Posterior vena cava (tissue), 2 donors: ENCODE results near the gene ANKRD28. TPM values are rescaled to one million over a fixed set of nuclear protein-coding genes. Genes with fewer than 3 reads are reported as not detected.

Source experiments
- DNase-seq: peaks from one replicate; pipeline ENCODE4 v3.0.0-alpha.2; 2020; ENCODE audit warnings: low spot score
- intact Hi-C, 2 donors: fragments of 100-400 bp; cut with DNase I; formaldehyde crosslinking; loops; one replicate each; pipeline versions ENCODE4 v1.14.1 to v1.14.2; 2022 to 2023
- total RNA-seq, 2 donors: library from RNA; stranded (reverse); fragmentation: NEBNext Ultra II Directional; extraction: Animal tissue kit (Norgen Biotek cat#: 25700); gene quantifications; one replicate each; pipeline ENCODE4 v1.2.1, GENCODE V29; 2021
- donor health status: DM: yes; HTN: yes; CAD: no.
- donor health status: DM: yes; HTN: yes; CAD: no.

Gene ANKRD28
- total RNA-seq, 2 donors from 2014 or later = 40.9 to 45.0 TPM

- intact Hi-C loops = no loop called here
- no peak for DNase-seq
Observed at GRCh38 chr3:15690748-15691147, 107.0 kb downstream of the ANKRD28 start.

GRCh38 chr3:15690230-15690629 lies 107.5 kb downstream of the ANKRD28 start:
- intact Hi-C loops = no loop called here
- DNase-seq = no peak

- intact Hi-C loops = no loop called here
- DNase-seq = no peak
Observed at GRCh38 chr3:15685927-15686326, 111.9 kb downstream of the ANKRD28 start.

- no peak for DNase-seq
- intact Hi-C loops = no loop called here
Observed at GRCh38 chr3:15683253-15683652, 114.5 kb downstream of the ANKRD28 start.

GRCh38 chr3:15682561-15683185 lies 115.1 kb downstream of the ANKRD28 start:
- intact Hi-C loops = no loop called here
- no peak for DNase-seq

GRCh38 chr3:15681668-15682067 lies 116.1 kb downstream of the ANKRD28 start:
- intact Hi-C loops = no loop called here
- no peak for DNase-seq

GRCh38 chr3:15679306-15679705 lies 118.5 kb downstream of the ANKRD28 start:
- no peak for DNase-seq
- intact Hi-C loops = loop anchor here in 1 of 2 donors (1.0 kb wide), 1 partner anchor 28 kb away; no protein-coding TSS in a partner anchor

GRCh38 chr3:15676259-15676658 lies 121.5 kb downstream of the ANKRD28 start:
- intact Hi-C loops = no loop called here

GRCh38 chr3:15673536-15673935 lies 124.2 kb downstream of the ANKRD28 start:
- DNase-seq = no peak
- intact Hi-C loops = no loop called here

More at GRCh38 chr3:15676259-15676658, 121.5 kb downstream of the ANKRD28 start:
- no peak for DNase-seq

GRCh38 chr3:15667484-15667883 lies 130.3 kb downstream of the ANKRD28 start:
- DNase-seq = no peak
- intact Hi-C loops = no loop called here

- intact Hi-C loops = no loop called here
Observed at GRCh38 chr3:15666277-15666676, 131.5 kb downstream of the ANKRD28 start.

GRCh38 chr3:15665510-15666150 lies 132.1 kb downstream of the ANKRD28 start:
- intact Hi-C loops = no loop called here
- no peak for DNase-seq

More at GRCh38 chr3:15666277-15666676, 131.5 kb downstream of the ANKRD28 start:
- DNase-seq = no peak

GRCh38 chr3:15664144-15664543 lies 133.6 kb downstream of the ANKRD28 start:
- DNase-seq = no peak
- intact Hi-C loops = no loop called here

- intact Hi-C loops = no loop called here
- DNase-seq = no peak
Observed at GRCh38 chr3:15660055-15660935, 137.5 kb downstream of the ANKRD28 start.

- no peak for DNase-seq
- intact Hi-C loops = no loop called here
Observed at GRCh38 chr3:15659254-15659975, 138.4 kb downstream of the ANKRD28 start.

- intact Hi-C loops = no loop called here
- DNase-seq = no peak
Observed at GRCh38 chr3:15657016-15657415, 140.8 kb downstream of the ANKRD28 start.

- DNase-seq = no peak
- intact Hi-C loops = no loop called here
Observed at GRCh38 chr3:15656342-15656741, 141.4 kb downstream of the ANKRD28 start.

GRCh38 chr3:15654891-15655290 lies 142.9 kb downstream of the ANKRD28 start:
- intact Hi-C loops = no loop called here
- no peak for DNase-seq

GRCh38 chr3:15654127-15654526 lies 143.7 kb downstream of the ANKRD28 start:
- intact Hi-C loops = no loop called here
- DNase-seq = no peak

GRCh38 chr3:15653321-15653720 lies 144.5 kb downstream of the ANKRD28 start:
- intact Hi-C loops = no loop called here

More at GRCh38 chr3:15653321-15653720, 144.5 kb downstream of the ANKRD28 start:
- no peak for DNase-seq
